OCI-LY3 (cell line): ENCODE data around the gene DCLK3.

Source experiments
- H2AFZ ChIP-seq: fragments of 200-600, 300-600 bp; shearing (Covaris generic); 2 replicates; pipeline ENCODE4 v1.6.0; 2014; ENCODE audit warnings: antibody characterized with exemption, low read depth, low read length
- H3K27ac ChIP-seq: fragments of 200-600, 300-600 bp; sonication (generic); 2 replicates; pipeline ENCODE4 v1.5.1; 2014; ENCODE audit warnings: mild to moderate bottlenecking, low read length, moderate library complexity, mixed read lengths
- H3K27me3 ChIP-seq: fragments of 200-600, 300-600 bp; sonication (generic); 2 replicates; pipeline ENCODE4 v1.6.1; 2014; ENCODE audit warnings: low read depth, low read length, mixed read lengths
- H3K36me3 ChIP-seq: fragments of 200-600, 300-600 bp; sonication (generic); replicated peaks from 2 replicates; pipeline ENCODE3; 2014; ENCODE audit warnings: low read depth, low read length, mixed read lengths
- H3K4me1 ChIP-seq: fragments of 300-600, 200-600 bp; sonication (generic); 2 replicates; pipeline ENCODE4 v1.6.1; 2014; ENCODE audit warnings: low read length, mixed read lengths
- H3K4me2 ChIP-seq: fragments of 200-600, 300-600 bp; sonication (generic); 2 replicates; pipeline ENCODE4 v1.6.1; 2014; ENCODE audit warnings: low read length, mixed read lengths
- H3K4me3 ChIP-seq: fragments of 300-600, 200-600 bp; sonication (generic); 2 replicates; pipeline ENCODE4 v1.5.1; 2014; ENCODE audit warnings: antibody characterized with exemption, mild to moderate bottlenecking, low read length, moderate library complexity
- H3K79me2 ChIP-seq: fragments of 300-600, 200-600 bp; shearing (Covaris generic); 2 replicates; pipeline ENCODE4 v1.6.1; 2014; ENCODE audit warnings: mild to moderate bottlenecking, low read length, mixed read lengths
- H3K9ac ChIP-seq: fragments of 300-600, 200-600 bp; shearing (Covaris generic); 2 replicates; pipeline ENCODE4 v1.6.0; 2014; ENCODE audit warnings: mild to moderate bottlenecking, low read length, moderate library complexity
- H3K9me3 ChIP-seq: fragments of 200-600, 300-600 bp; shearing (Covaris generic); 2 replicates; pipeline ENCODE4 v1.6.1; 2014; ENCODE audit warnings: low read length, mixed read lengths; ENCODE audit not compliant: insufficient read depth
- H4K20me1 ChIP-seq: fragments of 200-600, 300-600 bp; sonication (generic); 2 replicates; pipeline ENCODE4 v1.6.1; 2016; ENCODE audit warnings: low read length, mixed read lengths; ENCODE audit not compliant: insufficient read depth
- EZH2phosphoT487 ChIP-seq: fragments of 200-600 bp; shearing (Covaris generic); IDR thresholded peaks from 2 replicates; pipeline ENCODE4 v1.6.1; 2018; ENCODE audit warnings: antibody characterized with exemption, mixed run types, low read depth
- TF ChIP-seq, protein P1 (sequence below): fragments of 200-600, 300-600 bp; sonication (generic); IDR thresholded peaks from 2 replicates; pipeline ENCODE4 v1.5.1; 2014; ENCODE audit warnings: antibody characterized with exemption, low read length, low read depth

DCLK3 gene

GRCh38 chr3:36790765-36791164 lies 26.4 kb upstream of the DCLK3 start:
- H3K4me3 ChIP-seq = no peak overlapping the region
- H3K9me3 ChIP-seq = no peaks in the 10 kb centered on the region
- H2AFZ ChIP-seq = no peak overlapping the region
- H3K9ac ChIP-seq = no peak overlapping the region
- H3K27me3 ChIP-seq = peaks cover 12% of the 10 kb centered on the region; the same call in 1 of the 2 replicates
- no peak for TF ChIP-seq EZH2phosphoT487
- TF ChIP-seq, protein P1, sequence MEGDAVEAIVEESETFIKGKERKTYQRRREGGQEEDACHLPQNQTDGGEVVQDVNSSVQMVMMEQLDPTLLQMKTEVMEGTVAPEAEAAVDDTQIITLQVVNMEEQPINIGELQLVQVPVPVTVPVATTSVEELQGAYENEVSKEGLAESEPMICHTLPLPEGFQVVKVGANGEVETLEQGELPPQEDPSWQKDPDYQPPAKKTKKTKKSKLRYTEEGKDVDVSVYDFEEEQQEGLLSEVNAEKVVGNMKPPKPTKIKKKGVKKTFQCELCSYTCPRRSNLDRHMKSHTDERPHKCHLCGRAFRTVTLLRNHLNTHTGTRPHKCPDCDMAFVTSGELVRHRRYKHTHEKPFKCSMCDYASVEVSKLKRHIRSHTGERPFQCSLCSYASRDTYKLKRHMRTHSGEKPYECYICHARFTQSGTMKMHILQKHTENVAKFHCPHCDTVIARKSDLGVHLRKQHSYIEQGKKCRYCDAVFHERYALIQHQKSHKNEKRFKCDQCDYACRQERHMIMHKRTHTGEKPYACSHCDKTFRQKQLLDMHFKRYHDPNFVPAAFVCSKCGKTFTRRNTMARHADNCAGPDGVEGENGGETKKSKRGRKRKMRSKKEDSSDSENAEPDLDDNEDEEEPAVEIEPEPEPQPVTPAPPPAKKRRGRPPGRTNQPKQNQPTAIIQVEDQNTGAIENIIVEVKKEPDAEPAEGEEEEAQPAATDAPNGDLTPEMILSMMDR = no peak
- H3K36me3 ChIP-seq = no peaks in the 10 kb centered on the region
- H3K4me1 ChIP-seq = peaks cover 16% of the 10 kb centered on the region
- H3K27ac ChIP-seq = no peak overlapping the region
- no peaks in the 10 kb centered on the region for H3K79me2 ChIP-seq
- H4K20me1 ChIP-seq = no peaks in the 10 kb centered on the region
- H3K4me2 ChIP-seq = no peak overlapping the region

DNA sequence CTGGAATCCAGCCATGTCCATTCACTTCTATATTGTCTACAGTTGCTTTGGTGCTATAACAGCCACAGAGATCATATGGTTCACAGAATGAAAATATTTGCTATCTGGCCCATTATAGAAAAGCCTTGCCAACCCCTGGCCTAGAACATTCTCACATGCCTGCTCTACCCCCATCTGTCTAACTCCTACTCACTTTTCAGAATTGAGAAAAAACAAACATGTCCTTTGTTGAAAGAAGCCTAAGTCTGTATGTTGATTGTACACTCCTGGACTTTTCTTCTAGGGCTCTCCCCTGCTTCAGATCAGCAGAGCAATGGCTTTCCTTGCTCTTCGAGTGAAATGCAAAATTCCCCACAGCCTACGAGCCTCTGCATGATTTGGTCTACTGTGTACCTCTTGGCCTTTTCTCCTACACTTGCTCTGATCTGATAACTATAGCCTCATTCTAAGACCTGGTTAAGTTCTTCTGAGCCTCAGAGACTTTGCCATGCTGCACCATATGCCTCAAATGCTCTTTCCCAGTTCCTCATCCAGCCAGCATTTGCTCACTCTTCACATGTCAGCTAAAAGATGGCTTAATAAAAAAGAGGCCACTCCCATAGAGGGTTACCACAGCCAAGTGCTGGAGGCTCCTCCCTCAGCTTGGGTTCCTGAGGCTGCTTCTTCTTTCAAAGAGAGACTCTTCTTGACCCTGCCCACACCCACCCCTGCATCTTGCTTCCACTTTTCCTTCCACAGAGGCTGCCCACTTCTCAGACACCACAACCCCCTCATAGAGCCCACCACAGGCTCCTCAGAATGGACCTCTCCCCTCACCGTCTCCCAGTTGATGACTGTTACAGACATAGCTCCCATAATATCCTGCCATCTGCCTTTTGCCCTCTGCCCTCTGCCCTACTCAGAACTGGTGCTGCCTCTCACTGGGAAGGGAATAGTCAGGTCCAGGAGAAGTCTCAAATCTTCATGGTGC lies 22.9 kb upstream of the DCLK3 start:
- Histone ChIP-seq H3K36me3 (no peaks in the 10 kb centered on the region), H3K27ac (peak overlapping the region; percentile 18; the same call in 1 of the 2 replicates), H3K4me3 (no peak overlapping the region), H3K9me3 (no peaks in the 10 kb centered on the region), H3K4me2 (peak overlapping the region; percentile 29), H2AFZ (no peak overlapping the region), H3K4me1 (peaks cover 19% of the 10 kb centered on the region), H3K9ac (no peak overlapping the region), H3K79me2 (no peaks in the 10 kb centered on the region), H3K27me3 (peaks cover 12% of the 10 kb centered on the region; the same call in 1 of the 2 replicates), H4K20me1 (no peaks in the 10 kb centered on the region)
- TF ChIP-seq EZH2phosphoT487 = no peak
- TF ChIP-seq, protein P1 = no peak

GRCh38 chr3:36784138-36784635 lies 19.8 kb upstream of the DCLK3 start:
- Histone ChIP-seq H3K27me3 (no peaks in the 10 kb centered on the region), H2AFZ (no peak overlapping the region), H3K27ac (no peak overlapping the region), H3K36me3 (no peaks in the 10 kb centered on the region), H4K20me1 (no peaks in the 10 kb centered on the region), H3K4me1 (peaks cover 34% of the 10 kb centered on the region), H3K4me3 (no peak overlapping the region), H3K4me2 (no peak overlapping the region), H3K9me3 (no peaks in the 10 kb centered on the region), H3K79me2 (no peaks in the 10 kb centered on the region), H3K9ac (no peak overlapping the region)
- no peak for TF ChIP-seq EZH2phosphoT487
- TF ChIP-seq, protein P1 = no peak
